ENCODE data around the gene MBLAC1.
"Not testable (repeated sequence)": the region's sequence is repeated elsewhere in the genome, so short reads cannot be mapped to it uniquely, and the experiment has no call there.

The MBLAC1 gene

GRCh38 chr7:100122568-100122967 is 4.2 kb upstream of the MBLAC1 start:
- no peak for DNase-seq (ENCODE audit: low read depth in 2 of 2)

GRCh38 chr7:100124301-100125230 is 2.2 kb upstream of the MBLAC1 start:
- DNase-seq (ENCODE audit: low read depth in 2 of 2) = no peak

GRCh38 chr7:100126239-100126930 is 382 bp upstream of the MBLAC1 start:
- no peak for DNase-seq (ENCODE audit: low read depth in 2 of 2)

GRCh38 chr7:100127866-100128636 is 1.3 kb downstream of the MBLAC1 start:
- DNase-seq (ENCODE audit: low read depth in 2 of 2) = no peak

- DNase-seq (ENCODE audit: low read depth in 2 of 2) = no peak
Measured at GRCh38 chr7:100128637-100128963, 1.8 kb downstream of the MBLAC1 start.

GRCh38 chr7:100130220-100130607 is 3.4 kb downstream of the MBLAC1 start:
- not testable (repeated sequence) for DNase-seq (ENCODE audit: low read depth in 2 of 2)

GRCh38 chr7:100130608-100131453 is 4.1 kb downstream of the MBLAC1 start:
- DNase-seq (ENCODE audit: low read depth in 2 of 2) = peak; percentile 77

GRCh38 chr7:100132126-100132525 is 5.4 kb downstream of the MBLAC1 start:
- no peak for DNase-seq (ENCODE audit: low read depth in 2 of 2)

- peak in 1 of 2 donors; percentile 24 for DNase-seq (ENCODE audit: low read depth in 2 of 2)
Measured at GRCh38 chr7:100132697-100133151, 6.0 kb downstream of the MBLAC1 start.

GRCh38 chr7:100137851-100138760 is 11.3 kb downstream of the MBLAC1 start:
- no peak for DNase-seq (ENCODE audit: low read depth in 2 of 2)

GRCh38 chr7:100141555-100141949 is 14.8 kb downstream of the MBLAC1 start:
- no peak for DNase-seq (ENCODE audit: low read depth in 2 of 2)

GRCh38 chr7:100142461-100142860 is 15.7 kb downstream of the MBLAC1 start:
- DNase-seq (ENCODE audit: low read depth in 2 of 2) = no peak

GRCh38 chr7:100146350-100146749 is 19.6 kb downstream of the MBLAC1 start:
- DNase-seq (ENCODE audit: low read depth in 2 of 2) = not testable (repeated sequence)

GRCh38 chr7:100147278-100147677 is 20.5 kb downstream of the MBLAC1 start:
- no peak for DNase-seq (ENCODE audit: low read depth in 2 of 2)

GRCh38 chr7:100148225-100148558 is 21.4 kb downstream of the MBLAC1 start:
- no peak for DNase-seq (ENCODE audit: low read depth in 2 of 2)

- DNase-seq (ENCODE audit: low read depth in 2 of 2) = peak; percentile 91 to 92
Measured at GRCh38 chr7:100148559-100149328, 22.0 kb downstream of the MBLAC1 start, which contains the start of gene LAMTOR4. Gene LAMTOR4 (plus strand): TSS chr7:100148918. CDS start chr7:100148973, 55 bp downstream.

GRCh38 chr7:100152404-100152803 is 25.6 kb downstream of the MBLAC1 start:
- no peak for DNase-seq (ENCODE audit: low read depth in 2 of 2)

- DNase-seq (ENCODE audit: low read depth in 2 of 2) = no peak
Measured at GRCh38 chr7:100152937-100153666, 26.3 kb downstream of the MBLAC1 start.
